ENCODE data around the gene PSMD11.

- TF ChIP-seq CTCF (IDR thresholded peaks at IDR 0.05) (no peak), EP300 (IDR thresholded peaks at IDR 0.05) (no peak), POLR2AphosphoS5 (IDR thresholded peaks at IDR 0.05) (no peak)
These were observed 45.4 kb upstream of the PSMD11 start for GRCh38 chr17:32398946-32399345.

Data from gastroesophageal sphincter (tissue), 3 donors.